ENCODE data around the gene RNF130.

- TF ChIP-seq TAF1 (IDR thresholded peaks at IDR 0.05; ENCODE audit: low read depth) (no peak), FOXM1 (IDR thresholded peaks at IDR 0.05; ENCODE audit: borderline replicate concordance, low read depth) (no peak)
These were observed 68.4 kb downstream of the RNF130 start for GRCh38 chr5:180003127-180003526.
